GM12878 (cell line): ENCODE results near the gene ISL2. TPM values are rescaled to one million over a fixed set of nuclear protein-coding genes. Genes with fewer than 3 reads are reported as not detected.

Experiments
- ATAC-seq: fragments of 200-7000 bp; cut with Tn5 transposase; 3 replicates; pipeline ENCODE4 v1.9.1; 2020; ENCODE audit warnings: mild to moderate bottlenecking, moderate library complexity
- BruUV-seq: library from RNA; stranded (reverse); fragments of 400-500 nt; replicated peaks from 2 replicates; lab custom pipeline; 2021; lab: Mats Ljungman, UMichigan
- CTCF ChIA-PET: fragments of 300-600 bp; sonication (Branson Sonifier 250); formaldehyde crosslinking; extraction: SDS; loops from one replicate; lab custom pipeline; 2021; ENCODE audit warnings: inconsistent platforms; lab: Yijun Ruan, JAX
- POLR2A ChIA-PET: fragments of 350-600 bp; formaldehyde crosslinking; extraction: SDS; loops from one replicate; lab custom pipeline; 2021; ENCODE audit warnings: inconsistent platforms; lab: Charles Lee
- RAD21 ChIA-PET: fragments of 300-600 bp; sonication (Branson Sonifier 250); formaldehyde crosslinking; loops from one replicate; lab custom pipeline; 2023; ENCODE audit warnings: antibody characterized with exemption; ENCODE audit not compliant: unreplicated experiment; lab: Charles Lee
- SMC1A ChIA-PET: fragments of 300-600 bp; sonication (Branson Sonifier 250); formaldehyde crosslinking; loops from one replicate; lab custom pipeline; 2023; ENCODE audit not compliant: unreplicated experiment, uncharacterized antibody; lab: Charles Lee
- DNase-seq: peaks from one replicate; pipeline ENCODE4 v3.0.0-alpha.2; 2011; ENCODE audit warnings: low read depth, low spot score
- FAIRE-seq: peaks from 3 replicates; lab custom pipeline; 2011; peaks lifted over from hg19 to GRCh38; lab: Jason Lieb, UNC
- H2AFZ ChIP-seq: 2 replicates; pipeline ENCODE4 v1.6.0; 2011; ENCODE audit warnings: low read depth, low read length, control low read depth; ENCODE audit not compliant: control insufficient read depth
- H3K27ac ChIP-seq: 2 replicates; pipeline ENCODE4 v1.5.1; 2011; ENCODE audit warnings: control low read depth; ENCODE audit not compliant: control insufficient read depth, insufficient read depth
- H3K27me3 ChIP-seq, 2 experiments: replicated peaks in 1 of 2; 2 replicates each; pipeline versions ENCODE4 v1.6.0 to v1.6.1; 2011; ENCODE audit warnings: low read length in 1 of 2; ENCODE audit not compliant: control insufficient read depth in 2 of 2, insufficient read depth in 2 of 2
- H3K36me3 ChIP-seq, 2 experiments: 2 replicates each; pipeline ENCODE4 v1.5.1; 2011; ENCODE audit warnings: low read length in 1 of 2; ENCODE audit not compliant: control insufficient read depth in 2 of 2, insufficient read depth in 2 of 2
- H3K4me1 ChIP-seq: 2 replicates; pipeline ENCODE4 v1.6.1; 2011; ENCODE audit warnings: mild to moderate bottlenecking, low read length, moderate library complexity, mixed read lengths; ENCODE audit not compliant: control insufficient read depth, insufficient read depth
- H3K4me2 ChIP-seq: 2 replicates; pipeline ENCODE4 v1.6.0; 2011; ENCODE audit warnings: control low read depth; ENCODE audit not compliant: control insufficient read depth, insufficient read depth
- H3K4me3 ChIP-seq: fragments of 200-600 bp; sonication (generic); 2 replicates; pipeline ENCODE4 v1.5.1; 2016
- H3K79me2 ChIP-seq: 2 replicates; pipeline ENCODE4 v1.6.0; 2011; ENCODE audit warnings: low read length; ENCODE audit not compliant: control insufficient read depth, insufficient read depth
- H3K9ac ChIP-seq: 2 replicates; pipeline ENCODE4 v1.8.0; 2011; ENCODE audit warnings: low read length, control low read depth, mixed read lengths; ENCODE audit not compliant: control insufficient read depth, insufficient read depth
- H3K9me3 ChIP-seq: replicated peaks from 3 replicates; pipeline ENCODE4 v1.5.1; 2011; ENCODE audit warnings: mild to moderate bottlenecking, low read length; ENCODE audit not compliant: control insufficient read depth, insufficient read depth
- H4K20me1 ChIP-seq: 2 replicates; pipeline ENCODE4 v1.6.0; 2011; ENCODE audit not compliant: control insufficient read depth, insufficient read depth
- BHLHE40 ChIP-seq, 2 experiments: fragments of 450-650 bp in 1 of 2; IDR thresholded peaks; 2 replicates each; pipeline ENCODE4 v1.6.1; 2011 to 2017; ENCODE audit warnings: low read depth in 2 of 2, borderline replicate concordance in 1 of 2, improper control_type of control experiment in 1 of 2, low read length in 1 of 2, mild to moderate bottlenecking in 1 of 2
- EZH2 ChIP-seq: IDR thresholded peaks from 2 replicates; pipeline ENCODE4 v1.6.1; 2012; ENCODE audit warnings: low read depth, mild to moderate bottlenecking, control low read depth, inconsistent platforms, low read length, borderline replicate concordance; ENCODE audit not compliant: control insufficient read depth
- IKZF2 ChIP-seq, 2 experiments: fragments of 450-650 bp; IDR thresholded peaks; 2 replicates each; pipeline ENCODE4 v1.6.1; 2017; ENCODE audit warnings: mild to moderate bottlenecking in 2 of 2, moderate library complexity in 2 of 2
- NFYA ChIP-seq: IDR thresholded peaks from 2 replicates; pipeline ENCODE4 v1.6.1; 2011; ENCODE audit warnings: low read depth, mild to moderate bottlenecking, low read length, improper control_type of control experiment, borderline replicate concordance
- PAX5 ChIP-seq: IDR thresholded peaks from 2 replicates; pipeline ENCODE4 v1.6.1; 2011; ENCODE audit warnings: low read depth, low read length, borderline replicate concordance
- PML ChIP-seq: IDR thresholded peaks from 2 replicates; pipeline ENCODE4 v1.6.1; 2012; ENCODE audit warnings: low read length, inconsistent platforms
- RBBP5 ChIP-seq: fragments of 200-600 bp; sonication (generic); conservative IDR thresholded peaks from 2 replicates; pipeline ENCODE4 v1.6.1; 2016
- RUNX3 ChIP-seq: IDR thresholded peaks from 2 replicates; pipeline ENCODE4 v1.6.1; 2012; ENCODE audit warnings: low read length, inconsistent platforms
- SREBF2 ChIP-seq: IDR thresholded peaks from 2 replicates; pipeline ENCODE4 v1.6.1; 2012; ENCODE audit warnings: mild to moderate bottlenecking, low read length
- STAT3 ChIP-seq: IDR thresholded peaks from 2 replicates; pipeline ENCODE4 v1.6.1; 2011; ENCODE audit warnings: low read depth, low read length, improper control_type of control experiment
- SUZ12 ChIP-seq: fragments of 200-600 bp; sonication (generic); IDR thresholded peaks from one replicate; pipeline ENCODE4 v1.6.1; 2018; ENCODE audit warnings: antibody characterized with exemption, mild to moderate bottlenecking; ENCODE audit not compliant: unreplicated experiment
- TBL1XR1 ChIP-seq: IDR thresholded peaks from 2 replicates; pipeline ENCODE4 v1.6.1; 2012; ENCODE audit warnings: low read depth, low read length, improper control_type of control experiment
- WRNIP1 ChIP-seq: IDR thresholded peaks from 2 replicates; pipeline ENCODE4 v1.6.1; 2011; ENCODE audit warnings: low read depth, low read length, improper control_type of control experiment, borderline replicate concordance
- YBX1 ChIP-seq: fragments of 450-650 bp; IDR thresholded peaks from 2 replicates; pipeline ENCODE4 v1.6.1; 2016; ENCODE audit warnings: antibody characterized with exemption
- WGBS: methylation state at CpG from one replicate; pipeline ENCODE4 v1.1.6; 2016; ENCODE audit warnings: low lambda C conversion rate; ENCODE audit not compliant: insufficient replicate concordance, insufficient coverage; ENCODE audit errors: missing lambda C conversion rate; 5-methylcytosine and 5-hydroxymethylcytosine counted together
- in situ Hi-C: fragments of 300-500 bp; cut with MboI; formaldehyde crosslinking; loops from 9 replicates; pipeline ENCODE4 v1.14.3; 2018; ENCODE audit warnings: mixed read lengths
- intact Hi-C: fragments of 100-400 bp; cut with micrococcal nuclease; formaldehyde crosslinking; loops from one replicate; pipeline ENCODE4 v1.14.2; 2022; ENCODE audit not compliant: unreplicated experiment
- polyA plus RNA-seq, 11 experiments: library from polyadenylated mRNA; depleted of rRNA in 4 of 11; unstranded in 6 of 11; stranded (reverse) in 5 of 11; fragments of >200 nt; fragmentation: Nextera tagmentation in 4 of 11; fragmentation: Illumina TruSeq in 1 of 11; extraction: Ambion mirVana in 4 of 11; extraction: Trizol in 1 of 11; gene quantifications; 1 replicate in 1 of 11; 2 replicates in 10 of 11; pipeline versions ENCODE4 v1.2.1 to v1.2.3, GENCODE V29; 2011 to 2016; ENCODE audit warnings: inconsistent platforms in 2 of 11, missing spikeins in 2 of 11, low read depth in 1 of 11
- total RNA-seq, 4 experiments: library from RNA; depleted of rRNA in 3 of 4; stranded (reverse); fragments of >200 nt in 3 of 4; fragmentation: Illumina TruSeq in 1 of 4; extraction: Trizol in 1 of 4; gene quantifications; 2 replicates each; pipeline versions ENCODE4 v1.2.1 to v1.2.3, GENCODE V29; 2013 to 2021
- TF ChIP-seq, protein P1 (sequence below), 3 experiments: IDR thresholded peaks in 2 of 3; conservative IDR thresholded peaks in 1 of 3; 2 replicates each; pipeline ENCODE4 v1.5.1; 2011; ENCODE audit warnings: low read depth in 3 of 3, low read length in 3 of 3, mild to moderate bottlenecking in 3 of 3, control low read depth in 2 of 3, moderate library complexity in 2 of 3, inconsistent platforms in 1 of 3, mixed read lengths in 1 of 3; ENCODE audit not compliant: control insufficient read depth in 2 of 3, insufficient read depth in 1 of 3; ENCODE audit errors: extremely low read depth in 1 of 3
- TF ChIP-seq, protein P2 (sequence below): IDR thresholded peaks from 2 replicates; pipeline ENCODE4 v1.6.1; 2011; ENCODE audit warnings: borderline replicate concordance, low read depth, mild to moderate bottlenecking, moderate library complexity, mixed read lengths, low read length; ENCODE audit not compliant: insufficient read depth; ENCODE audit errors: extremely low read length
- TF ChIP-seq, protein P3 (sequence below): fragments of 450-650 bp; IDR thresholded peaks from 2 replicates; pipeline ENCODE4 v1.6.1; 2016; ENCODE audit warnings: mild to moderate bottlenecking, moderate library complexity, borderline replicate concordance

ISL2 gene
- total and polyA plus RNA-seq, 10 of the 15 experiments (the other 5 are each of a cell fraction or from before 2014, with no cell fraction given) = 0.05 to 0.26 (median 0.08) TPM; not detected in 7

DNA sequence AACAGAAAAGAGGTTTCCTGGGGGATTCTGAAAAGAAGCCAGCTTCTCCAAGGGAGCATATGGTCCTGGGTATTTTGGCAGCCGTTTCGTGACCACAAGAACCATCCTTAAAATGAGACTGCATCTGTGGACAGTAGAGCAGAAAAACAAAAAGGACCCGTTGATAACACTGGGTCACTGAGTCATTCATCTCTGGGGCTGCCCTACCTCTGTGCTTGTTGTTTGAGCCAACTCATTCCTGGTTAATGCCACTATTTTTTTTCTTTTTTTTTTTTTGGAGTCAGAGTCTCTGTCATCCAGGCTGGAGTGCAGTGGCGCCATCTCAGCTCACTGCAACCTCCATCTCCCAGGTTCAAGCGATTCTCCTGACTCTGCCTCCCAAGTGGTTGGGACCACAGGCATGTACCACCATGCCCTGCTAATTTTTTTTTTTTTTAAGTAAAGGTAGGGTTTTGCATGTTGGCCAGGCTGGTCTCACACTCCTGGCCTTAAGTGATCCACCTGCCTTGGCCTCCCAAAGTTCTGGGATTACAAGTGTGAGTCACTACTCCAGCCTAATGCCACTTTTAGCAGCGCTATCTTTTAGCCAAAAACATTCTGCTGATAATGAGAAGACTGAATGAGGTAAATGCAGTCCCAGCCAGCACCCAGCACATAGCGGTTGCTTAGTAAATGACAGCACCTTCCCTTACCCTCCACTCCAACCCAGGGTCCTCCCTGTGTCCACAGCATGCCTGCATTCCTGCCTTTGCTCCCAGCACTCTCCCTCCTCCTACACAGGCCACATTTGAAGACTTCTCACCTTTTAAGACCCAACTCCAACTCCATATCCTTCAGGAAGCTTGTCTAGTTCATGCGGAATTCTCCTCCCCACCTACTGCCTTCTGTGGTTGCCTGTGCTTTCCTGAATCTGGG is 9.1 kb upstream of the ISL2 start:
- H3K27ac ChIP-seq = no peak overlapping the region
- no peaks in the 10 kb centered on the region for H3K36me3 ChIP-seq
- intact Hi-C loops = no loop called here
- DNase-seq (no peak), ATAC-seq (no peak), FAIRE-seq (no peak)
- BruUV-seq = no TSS peak
- no peaks in the 10 kb centered on the region for H4K20me1 ChIP-seq
- H3K9ac ChIP-seq = no peak overlapping the region
- H2AFZ ChIP-seq = no peak overlapping the region
- ChIA-PET POLR2A (no interaction called here), RAD21 (no interaction called here), SMC1A (interaction anchor here (1.4 kb wide), 1 partner anchor 92 kb away, joined by 5 read pairs; no protein-coding TSS in a partner anchor), CTCF (interaction anchor here (1.3 kb wide), 1 partner anchor 92 kb away, joined by 3 read pairs; no protein-coding TSS in a partner anchor)
- in situ Hi-C loops = no loop called here
- peaks cover 0 to 4% of the 10 kb centered on the region in 2 experiments; a peak in 2 of 4 replicates for H3K27me3 ChIP-seq
- 36% methylated on average over 7 of the region's 8 CpGs for WGBS
- no peaks in the 10 kb centered on the region for H3K9me3 ChIP-seq
- no peaks in the 10 kb centered on the region for H3K4me1 ChIP-seq
- no peaks in the 10 kb centered on the region for H3K79me2 ChIP-seq
- H3K4me3 ChIP-seq = no peak overlapping the region
- H3K4me2 ChIP-seq = no peak overlapping the region
- TF ChIP-seq TBL1XR1 = no peak
- TF ChIP-seq, protein P1, sequence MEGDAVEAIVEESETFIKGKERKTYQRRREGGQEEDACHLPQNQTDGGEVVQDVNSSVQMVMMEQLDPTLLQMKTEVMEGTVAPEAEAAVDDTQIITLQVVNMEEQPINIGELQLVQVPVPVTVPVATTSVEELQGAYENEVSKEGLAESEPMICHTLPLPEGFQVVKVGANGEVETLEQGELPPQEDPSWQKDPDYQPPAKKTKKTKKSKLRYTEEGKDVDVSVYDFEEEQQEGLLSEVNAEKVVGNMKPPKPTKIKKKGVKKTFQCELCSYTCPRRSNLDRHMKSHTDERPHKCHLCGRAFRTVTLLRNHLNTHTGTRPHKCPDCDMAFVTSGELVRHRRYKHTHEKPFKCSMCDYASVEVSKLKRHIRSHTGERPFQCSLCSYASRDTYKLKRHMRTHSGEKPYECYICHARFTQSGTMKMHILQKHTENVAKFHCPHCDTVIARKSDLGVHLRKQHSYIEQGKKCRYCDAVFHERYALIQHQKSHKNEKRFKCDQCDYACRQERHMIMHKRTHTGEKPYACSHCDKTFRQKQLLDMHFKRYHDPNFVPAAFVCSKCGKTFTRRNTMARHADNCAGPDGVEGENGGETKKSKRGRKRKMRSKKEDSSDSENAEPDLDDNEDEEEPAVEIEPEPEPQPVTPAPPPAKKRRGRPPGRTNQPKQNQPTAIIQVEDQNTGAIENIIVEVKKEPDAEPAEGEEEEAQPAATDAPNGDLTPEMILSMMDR (IDR thresholded peaks at IDR 0.05 in 2 of 3, conservative IDR thresholded peaks at IDR 0.05 in 1 of 3; ENCODE audit: control insufficient read depth in 2 of 3, extremely low read depth in 1 of 3, insufficient read depth in 1 of 3, low read depth in 3 of 3, low read length in 3 of 3) = no peak
- TF ChIP-seq EZH2 = no peak
- TF ChIP-seq BHLHE40 (IDR thresholded peaks at IDR 0.05; ENCODE audit: borderline replicate concordance in 1 of 2, low read depth in 2 of 2, low read length in 1 of 2) = no peak
- TF ChIP-seq, protein P2, sequence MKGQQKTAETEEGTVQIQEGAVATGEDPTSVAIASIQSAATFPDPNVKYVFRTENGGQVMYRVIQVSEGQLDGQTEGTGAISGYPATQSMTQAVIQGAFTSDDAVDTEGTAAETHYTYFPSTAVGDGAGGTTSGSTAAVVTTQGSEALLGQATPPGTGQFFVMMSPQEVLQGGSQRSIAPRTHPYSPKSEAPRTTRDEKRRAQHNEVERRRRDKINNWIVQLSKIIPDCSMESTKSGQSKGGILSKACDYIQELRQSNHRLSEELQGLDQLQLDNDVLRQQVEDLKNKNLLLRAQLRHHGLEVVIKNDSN = no peak
- no peak for TF ChIP-seq NFYA
- no peak for TF ChIP-seq STAT3
- no peak for TF ChIP-seq PML
- TF ChIP-seq YBX1 = no peak
- TF ChIP-seq SREBF2 = no peak
- TF ChIP-seq IKZF2 (IDR thresholded peaks at IDR 0.05) = no peak
- TF ChIP-seq RUNX3 = no peak
- TF ChIP-seq RBBP5 = no peak
- TF ChIP-seq PAX5 = no peak
- TF ChIP-seq SUZ12 = no peak
- TF ChIP-seq WRNIP1 = no peak
- TF ChIP-seq, protein P3, sequence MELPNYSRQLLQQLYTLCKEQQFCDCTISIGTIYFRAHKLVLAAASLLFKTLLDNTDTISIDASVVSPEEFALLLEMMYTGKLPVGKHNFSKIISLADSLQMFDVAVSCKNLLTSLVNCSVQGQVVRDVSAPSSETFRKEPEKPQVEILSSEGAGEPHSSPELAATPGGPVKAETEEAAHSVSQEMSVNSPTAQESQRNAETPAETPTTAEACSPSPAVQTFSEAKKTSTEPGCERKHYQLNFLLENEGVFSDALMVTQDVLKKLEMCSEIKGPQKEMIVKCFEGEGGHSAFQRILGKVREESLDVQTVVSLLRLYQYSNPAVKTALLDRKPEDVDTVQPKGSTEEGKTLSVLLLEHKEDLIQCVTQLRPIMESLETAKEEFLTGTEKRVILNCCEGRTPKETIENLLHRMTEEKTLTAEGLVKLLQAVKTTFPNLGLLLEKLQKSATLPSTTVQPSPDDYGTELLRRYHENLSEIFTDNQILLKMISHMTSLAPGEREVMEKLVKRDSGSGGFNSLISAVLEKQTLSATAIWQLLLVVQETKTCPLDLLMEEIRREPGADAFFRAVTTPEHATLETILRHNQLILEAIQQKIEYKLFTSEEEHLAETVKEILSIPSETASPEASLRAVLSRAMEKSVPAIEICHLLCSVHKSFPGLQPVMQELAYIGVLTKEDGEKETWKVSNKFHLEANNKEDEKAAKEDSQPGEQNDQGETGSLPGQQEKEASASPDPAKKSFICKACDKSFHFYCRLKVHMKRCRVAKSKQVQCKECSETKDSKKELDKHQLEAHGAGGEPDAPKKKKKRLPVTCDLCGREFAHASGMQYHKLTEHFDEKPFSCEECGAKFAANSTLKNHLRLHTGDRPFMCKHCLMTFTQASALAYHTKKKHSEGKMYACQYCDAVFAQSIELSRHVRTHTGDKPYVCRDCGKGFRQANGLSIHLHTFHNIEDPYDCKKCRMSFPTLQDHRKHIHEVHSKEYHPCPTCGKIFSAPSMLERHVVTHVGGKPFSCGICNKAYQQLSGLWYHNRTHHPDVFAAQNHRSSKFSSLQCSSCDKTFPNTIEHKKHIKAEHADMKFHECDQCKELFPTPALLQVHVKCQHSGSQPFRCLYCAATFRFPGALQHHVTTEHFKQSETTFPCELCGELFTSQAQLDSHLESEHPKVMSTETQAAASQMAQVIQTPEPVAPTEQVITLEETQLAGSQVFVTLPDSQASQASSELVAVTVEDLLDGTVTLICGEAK = no peak
